ENCODE data around the gene LIPK.

- TF ChIP-seq CTCF (IDR thresholded peaks at IDR 0.05; ENCODE audit: low read depth, low read length) (no peak), EZH2phosphoT487 (IDR thresholded peaks at IDR 0.05; ENCODE audit: low read depth) (no peak)
These were observed 82.9 kb downstream of the LIPK start for GRCh38 chr10:88788924-88789323.

All from OCI-LY3 (cell line).